Upper lobe of left lung (tissue), 6 donors: ENCODE results near the gene NKAIN2. TPM values are rescaled to one million over a fixed set of nuclear protein-coding genes. Genes with fewer than 3 reads are reported as not detected.

Experiments
- ATAC-seq, 2 donors: fragments of 200-7000 bp; cut with Tn5 transposase; one replicate each; pipeline ENCODE4 v1.9.1; 2022; ENCODE audit warnings: mild to moderate bottlenecking in 2 of 2, moderate library complexity in 2 of 2; ENCODE audit not compliant: low FRiP score in 2 of 2
- DNase-seq, 2 donors: peaks; one replicate each; pipeline ENCODE4 v3.0.0-alpha.2; 2019 to 2020
- H3K27ac ChIP-seq, 4 donors: fragments of 200-600 bp; sonication (generic); one replicate each; pipeline ENCODE4 v1.5.1; 2016 to 2019
- H3K27me3 ChIP-seq, 4 donors: fragments of 200-600 bp; sonication (generic); one replicate each; pipeline ENCODE4 v1.5.1; 2017 to 2019
- H3K36me3 ChIP-seq, 4 donors: fragments of 200-600 bp; sonication (generic); one replicate each; pipeline ENCODE4 v1.5.1; 2016 to 2019
- H3K4me1 ChIP-seq, 4 donors: fragments of 200-600 bp; sonication (generic); one replicate each; pipeline ENCODE4 v1.5.1; 2018 to 2019
- H3K4me3 ChIP-seq, 4 donors: fragments of 200-600 bp; sonication (generic); one replicate each; pipeline ENCODE4 v1.5.1; 2017 to 2019; ENCODE audit warnings: mild to moderate bottlenecking in 2 of 4, moderate library complexity in 1 of 4
- H3K9me3 ChIP-seq, 4 donors: fragments of 200-600 bp; sonication (generic); one replicate each; pipeline ENCODE4 v1.5.1; 2018 to 2019
- EP300 ChIP-seq, 4 donors: sonication (generic); formaldehyde crosslinking; IDR thresholded peaks; one replicate each; pipeline ENCODE4 v1.5.1; 2017; ENCODE audit warnings: antibody characterized with exemption in 4 of 4, control low read depth in 2 of 4
- POLR2A ChIP-seq, 4 donors: fragments of 450-650 bp; IDR thresholded peaks; one replicate each; pipeline ENCODE4 v1.5.1; 2016 to 2017; ENCODE audit warnings: antibody characterized with exemption in 4 of 4, mild to moderate bottlenecking in 2 of 4
- POLR2AphosphoS5 ChIP-seq, 2 donors: sonication (generic); formaldehyde crosslinking; IDR thresholded peaks; one replicate each; pipeline ENCODE4 v1.5.1; 2017; ENCODE audit warnings: antibody characterized with exemption in 2 of 2
- WGBS, 2 donors: methylation state at CpG; one replicate each; pipeline ENCODE4 v1.1.5; 2017 to 2018; 5-methylcytosine and 5-hydroxymethylcytosine counted together
- total RNA-seq, 6 donors: library from RNA; depleted of rRNA in 4 of 6; stranded (reverse); fragments of >200 nt in 4 of 6; gene quantifications; one replicate each; pipeline versions ENCODE4 v1.1.0 to v1.2.1, GENCODE V29; 2016 to 2021
- TF ChIP-seq, protein P1 (sequence below), 6 experiments: fragments of 450-650 bp in 4 of 6; fragments of 200-600 bp in 2 of 6; sonication (generic) in 2 of 6; IDR thresholded peaks; one replicate each; pipeline ENCODE4 v1.5.1; 2016 to 2019; ENCODE audit warnings: antibody characterized with exemption in 6 of 6
- donor health status: DM: no; HTN: no; CAD: no; lungs with moderate emphysema.
- donor health status: DM: no; HTN: yes; CAD: no; lungs with severe emphysema.

Gene NKAIN2
- total RNA-seq, 6 donors from 2014 or later = 0.13 to 0.20 TPM; not detected in 4

DNA sequence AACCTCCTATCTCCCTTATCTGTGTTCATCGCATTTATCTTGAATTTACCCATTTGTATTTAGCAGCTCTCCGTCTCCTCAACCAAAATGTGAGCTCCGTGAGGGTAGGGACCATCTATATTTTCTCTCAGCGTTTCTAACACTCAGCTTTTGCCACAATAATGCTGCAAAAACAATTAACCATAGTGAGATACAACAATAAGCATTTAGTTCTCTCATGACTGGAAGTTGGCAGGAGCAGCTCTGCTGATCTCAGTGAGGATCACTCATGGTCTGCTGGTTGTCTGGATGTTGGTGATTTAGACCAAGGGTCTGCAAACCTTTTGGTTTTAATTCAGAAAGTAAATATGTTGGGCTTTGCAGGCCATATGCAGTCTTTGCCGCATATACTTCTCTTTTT is 763.7 kb downstream of the NKAIN2 start:
- Histone ChIP-seq H3K27me3 (no peaks in the 10 kb centered on the region), H3K4me1 (no peaks in the 10 kb centered on the region), H3K27ac (no peak overlapping the region), H3K4me3 (no peak overlapping the region), H3K36me3 (no peaks in the 10 kb centered on the region), H3K9me3 (no peaks in the 10 kb centered on the region)
- TF ChIP-seq POLR2A (IDR thresholded peaks at IDR 0.05) (no peak), EP300 (IDR thresholded peaks at IDR 0.05) (no peak), POLR2AphosphoS5 (IDR thresholded peaks at IDR 0.05) (no peak)
- TF ChIP-seq, protein P1, sequence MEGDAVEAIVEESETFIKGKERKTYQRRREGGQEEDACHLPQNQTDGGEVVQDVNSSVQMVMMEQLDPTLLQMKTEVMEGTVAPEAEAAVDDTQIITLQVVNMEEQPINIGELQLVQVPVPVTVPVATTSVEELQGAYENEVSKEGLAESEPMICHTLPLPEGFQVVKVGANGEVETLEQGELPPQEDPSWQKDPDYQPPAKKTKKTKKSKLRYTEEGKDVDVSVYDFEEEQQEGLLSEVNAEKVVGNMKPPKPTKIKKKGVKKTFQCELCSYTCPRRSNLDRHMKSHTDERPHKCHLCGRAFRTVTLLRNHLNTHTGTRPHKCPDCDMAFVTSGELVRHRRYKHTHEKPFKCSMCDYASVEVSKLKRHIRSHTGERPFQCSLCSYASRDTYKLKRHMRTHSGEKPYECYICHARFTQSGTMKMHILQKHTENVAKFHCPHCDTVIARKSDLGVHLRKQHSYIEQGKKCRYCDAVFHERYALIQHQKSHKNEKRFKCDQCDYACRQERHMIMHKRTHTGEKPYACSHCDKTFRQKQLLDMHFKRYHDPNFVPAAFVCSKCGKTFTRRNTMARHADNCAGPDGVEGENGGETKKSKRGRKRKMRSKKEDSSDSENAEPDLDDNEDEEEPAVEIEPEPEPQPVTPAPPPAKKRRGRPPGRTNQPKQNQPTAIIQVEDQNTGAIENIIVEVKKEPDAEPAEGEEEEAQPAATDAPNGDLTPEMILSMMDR (IDR thresholded peaks at IDR 0.05) = no peak
- DNase-seq (no peak), ATAC-seq (no peak)
- 82 to 85% methylated on average over 5 of the region's 5 CpGs for WGBS, 2 donors

DNA sequence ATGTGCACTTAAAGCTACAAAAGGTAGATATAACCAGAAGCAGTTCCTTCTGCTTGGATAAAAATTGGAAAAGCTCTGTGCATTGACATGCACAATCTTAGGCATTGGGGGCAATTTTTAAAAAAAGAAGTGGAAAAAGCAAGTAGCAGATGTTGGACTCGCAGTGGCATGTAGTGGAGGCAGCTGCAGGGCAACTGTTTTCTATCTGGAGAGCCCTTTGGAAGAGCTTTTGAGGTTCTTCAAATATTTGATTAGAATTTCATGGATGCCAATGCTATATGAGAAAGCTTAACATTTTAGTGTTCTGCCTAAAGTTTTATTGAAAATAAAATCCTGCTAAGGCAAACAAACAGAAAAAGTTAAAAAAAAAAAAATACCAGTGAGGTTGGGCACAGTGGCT is 770.3 kb downstream of the NKAIN2 start:
- H3K4me3 ChIP-seq = no peak overlapping the region
- H3K27ac ChIP-seq = no peak overlapping the region
- no peaks in the 10 kb centered on the region for H3K27me3 ChIP-seq
- no peaks in the 10 kb centered on the region for H3K36me3 ChIP-seq
- no peak for DNase-seq
- no peak for TF ChIP-seq POLR2AphosphoS5 (IDR thresholded peaks at IDR 0.05)
- TF ChIP-seq POLR2A (IDR thresholded peaks at IDR 0.05) = no peak
- no peak for TF ChIP-seq EP300 (IDR thresholded peaks at IDR 0.05)
- TF ChIP-seq, protein P1 (IDR thresholded peaks at IDR 0.05) = no peak
- H3K9me3 ChIP-seq = no peaks in the 10 kb centered on the region
- 56 to 70% methylated on average over 1 of the region's 1 CpG for WGBS, 2 donors
- peaks cover 0 to 5% (median 0%) of the 10 kb centered on the region in 4 donors for H3K4me1 ChIP-seq
- ATAC-seq = no peak

DNA sequence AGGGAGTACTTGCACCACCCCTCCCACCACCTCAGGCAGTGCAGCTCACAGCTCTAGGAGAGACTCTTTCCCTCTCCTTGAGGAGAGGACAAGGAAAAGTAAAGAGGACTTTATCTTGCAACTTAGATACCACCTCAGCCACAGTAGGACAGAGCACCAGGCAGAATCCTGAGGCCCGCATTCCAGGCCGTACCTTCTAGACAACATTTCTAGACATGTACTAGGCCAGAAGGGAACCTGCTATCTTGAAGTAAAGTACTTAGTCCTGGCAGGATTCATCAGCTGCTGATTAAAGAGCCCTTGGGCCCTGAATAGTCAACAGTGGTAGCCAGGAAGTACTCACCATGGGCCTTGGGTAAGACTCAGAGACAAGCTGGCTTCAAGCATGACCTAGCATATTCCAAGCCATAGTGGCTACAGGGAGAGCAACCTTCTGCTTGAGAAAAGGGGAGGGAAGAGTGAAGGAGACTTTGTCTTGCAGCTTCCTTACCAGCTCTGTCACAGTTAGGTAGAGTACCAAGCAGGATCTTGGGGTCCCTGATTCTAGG is 774.1 kb downstream of the NKAIN2 start:
- DNase-seq (peak in 1 of 2 donors; percentile 49), ATAC-seq (peak; percentile 28 to 61)
- peak in 1 of 2 donors; percentile 15 for TF ChIP-seq POLR2AphosphoS5 (IDR thresholded peaks at IDR 0.05)
- no peak for TF ChIP-seq POLR2A (IDR thresholded peaks at IDR 0.05)
- peak in 1 of 4 donors; percentile 30 for TF ChIP-seq EP300 (IDR thresholded peaks at IDR 0.05)
- TF ChIP-seq, protein P1 (IDR thresholded peaks at IDR 0.05) = no peak
- Histone ChIP-seq H3K4me1 (peaks cover 0 to 5% (median 0%) of the 10 kb centered on the region in 4 donors), H3K27ac (no peak overlapping the region), H3K4me3 (no peak overlapping the region), H3K36me3 (no peaks in the 10 kb centered on the region), H3K27me3 (no peaks in the 10 kb centered on the region), H3K9me3 (no peaks in the 10 kb centered on the region)
- WGBS, 2 donors = 84 to 90% methylated on average over 2 of the region's 2 CpGs

DNA sequence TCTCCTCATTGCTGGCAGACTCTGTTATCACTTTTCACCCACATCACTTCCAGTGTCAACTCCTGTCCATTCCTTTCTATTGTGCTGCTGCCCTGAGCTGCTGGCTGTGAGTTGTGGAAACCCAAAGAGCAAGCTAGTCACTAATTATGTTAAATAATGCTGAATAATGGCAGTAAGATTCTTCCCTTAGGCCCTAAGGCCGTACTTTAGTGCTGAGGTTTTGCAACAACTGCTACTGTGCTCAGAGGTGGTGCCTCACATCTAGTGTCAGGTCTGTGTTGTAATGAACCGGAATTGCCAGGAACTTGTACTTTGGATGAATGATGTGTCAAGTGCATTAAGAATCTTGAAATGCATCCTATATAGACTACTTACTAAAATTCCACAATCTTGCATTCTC is 786.3 kb downstream of the NKAIN2 start:
- DNase-seq (no peak), ATAC-seq (no peak)
- Histone ChIP-seq H3K9me3 (no peaks in the 10 kb centered on the region), H3K27ac (no peak overlapping the region), H3K4me3 (no peak overlapping the region), H3K4me1 (no peaks in the 10 kb centered on the region), H3K36me3 (no peaks in the 10 kb centered on the region), H3K27me3 (no peaks in the 10 kb centered on the region)
- no peak for TF ChIP-seq POLR2A (IDR thresholded peaks at IDR 0.05)
- no peak for TF ChIP-seq EP300 (IDR thresholded peaks at IDR 0.05)
- TF ChIP-seq POLR2AphosphoS5 (IDR thresholded peaks at IDR 0.05) = no peak
- TF ChIP-seq, protein P1 (IDR thresholded peaks at IDR 0.05) = no peak
- 27 to 36% methylated on average over 2 of the region's 2 CpGs for WGBS, 2 donors

DNA sequence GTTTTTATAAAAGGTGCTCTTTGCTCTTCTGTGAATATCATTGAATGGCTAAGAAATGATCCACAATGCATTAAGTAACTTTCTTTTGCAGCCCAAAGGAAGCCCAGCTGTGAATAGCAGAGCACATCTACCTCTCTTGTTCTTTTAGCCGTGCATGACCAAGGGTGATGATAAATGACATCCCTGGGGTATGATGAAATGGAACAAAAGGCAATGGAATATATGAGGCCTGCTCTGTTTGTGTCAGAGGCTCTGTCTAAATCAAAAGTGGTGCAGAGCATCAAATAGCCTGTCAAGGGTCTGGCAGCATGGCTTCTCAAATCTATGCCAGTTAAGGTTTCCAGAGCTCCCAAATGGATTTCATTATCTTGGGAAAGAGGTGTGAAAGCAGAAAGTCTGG is 796.0 kb downstream of the NKAIN2 start:
- TF ChIP-seq, protein P1 (IDR thresholded peaks at IDR 0.05) = no peak
- TF ChIP-seq POLR2A (IDR thresholded peaks at IDR 0.05) (no peak), EP300 (IDR thresholded peaks at IDR 0.05) (no peak), POLR2AphosphoS5 (IDR thresholded peaks at IDR 0.05) (no peak)

More for the DNA sequence above, 796.0 kb downstream of the NKAIN2 start:
- DNase-seq = no peak
- Histone ChIP-seq H3K9me3 (no peaks in the 10 kb centered on the region), H3K4me1 (no peaks in the 10 kb centered on the region), H3K27ac (no peak overlapping the region), H3K4me3 (no peak overlapping the region), H3K36me3 (no peaks in the 10 kb centered on the region), H3K27me3 (no peaks in the 10 kb centered on the region)
- no peak for ATAC-seq
- 61 to 89% methylated on average over 1 of the region's 1 CpG for WGBS, 2 donors
